ENCODE results near the gene ADGRA1.
"Not testable (repeated sequence)": the region's sequence is repeated elsewhere in the genome, so short reads cannot be mapped to it uniquely, and the experiment has no call there.

The ADGRA1 gene

DNA sequence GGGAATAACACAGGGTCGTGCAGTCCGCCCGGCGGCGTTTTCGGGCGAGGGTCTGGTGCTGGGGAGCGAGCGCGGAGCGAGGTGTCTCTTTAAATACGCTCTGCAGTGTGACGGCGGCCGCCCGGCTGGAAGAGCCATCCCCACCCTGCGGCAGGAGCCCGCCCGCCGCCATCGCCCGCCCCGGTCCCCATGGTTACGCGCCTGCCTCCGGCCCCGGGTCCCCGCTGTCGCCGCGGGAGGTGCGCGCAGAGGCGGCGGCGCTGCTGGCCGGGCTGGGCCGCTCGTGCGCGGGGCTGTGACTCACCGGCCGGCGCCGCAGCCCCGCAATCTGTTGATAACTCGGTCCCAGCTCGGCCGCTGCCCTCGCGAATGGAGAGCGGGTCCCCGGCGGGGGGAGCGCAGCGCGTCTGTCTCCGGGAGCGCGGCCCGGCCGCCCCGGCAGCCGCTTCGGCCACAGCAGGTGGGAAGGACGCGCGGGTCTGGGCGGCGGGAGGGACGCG is at the start of gene ADGRA1:
Gene ADGRA1 (plus strand): TSS at position 246 of the 500 bp plus-strand sequence. CDS start 986 bp downstream, outside the sequence.
- DNase-seq, result no peak

GRCh38 chr10:133038036-133038823 is 49.5 kb upstream of the ADGRA1 start:
- no peak for DNase-seq

GRCh38 chr10:133039107-133039802 is 48.5 kb upstream of the ADGRA1 start:
- no peak for DNase-seq

GRCh38 chr10:133039803-133040165 is 47.9 kb upstream of the ADGRA1 start:
- no peak for DNase-seq

DNA sequence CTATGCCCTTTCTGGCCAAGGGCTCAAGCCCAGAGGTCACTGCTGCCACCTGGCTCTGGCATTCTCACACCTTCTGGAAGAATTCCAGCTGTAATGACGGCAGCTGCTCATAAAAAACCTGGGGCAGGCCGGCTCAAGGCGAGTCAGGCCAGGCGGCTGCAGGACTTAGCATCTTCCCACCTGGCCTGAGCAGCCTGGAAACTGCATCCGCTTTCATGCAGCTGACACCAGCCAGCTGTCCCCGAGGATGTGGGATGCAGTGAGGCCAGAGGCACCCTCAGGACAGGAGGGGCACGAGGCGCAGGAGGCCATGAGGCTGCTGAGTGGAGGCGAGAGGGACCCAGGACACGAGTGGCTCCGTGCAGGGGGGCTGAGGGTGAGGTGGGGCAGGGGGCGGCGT is 47.5 kb upstream of the ADGRA1 start:
- no peak for DNase-seq

DNA sequence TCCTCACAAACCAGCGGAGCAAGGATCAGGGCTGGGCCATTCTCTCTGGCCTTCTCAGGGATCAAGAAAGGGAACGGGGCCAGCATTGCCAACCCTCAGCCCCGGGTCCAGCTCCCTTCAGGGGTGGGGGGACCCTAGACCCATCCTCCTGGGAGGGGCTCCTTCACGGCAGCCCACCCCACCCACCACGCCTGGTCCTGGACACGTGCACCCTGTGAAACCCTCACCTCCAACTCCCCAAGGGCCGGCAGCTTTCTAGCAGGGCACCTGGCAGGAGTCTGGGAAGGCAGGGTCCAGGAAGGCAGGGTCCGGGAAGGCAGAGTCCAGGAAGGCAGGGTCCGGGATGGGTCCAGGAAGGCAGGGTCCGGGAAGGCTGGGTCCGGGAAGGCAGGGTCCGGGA is 46.6 kb upstream of the ADGRA1 start:
- no peak for DNase-seq

GRCh38 chr10:133042061-133042460 is 45.7 kb upstream of the ADGRA1 start:
- no peak for DNase-seq

- DNase-seq, result no peak
These were observed 44.9 kb upstream of the ADGRA1 start for GRCh38 chr10:133042816-133043215.

GRCh38 chr10:133043541-133044225 is 44.0 kb upstream of the ADGRA1 start:
- no peak for DNase-seq

DNA sequence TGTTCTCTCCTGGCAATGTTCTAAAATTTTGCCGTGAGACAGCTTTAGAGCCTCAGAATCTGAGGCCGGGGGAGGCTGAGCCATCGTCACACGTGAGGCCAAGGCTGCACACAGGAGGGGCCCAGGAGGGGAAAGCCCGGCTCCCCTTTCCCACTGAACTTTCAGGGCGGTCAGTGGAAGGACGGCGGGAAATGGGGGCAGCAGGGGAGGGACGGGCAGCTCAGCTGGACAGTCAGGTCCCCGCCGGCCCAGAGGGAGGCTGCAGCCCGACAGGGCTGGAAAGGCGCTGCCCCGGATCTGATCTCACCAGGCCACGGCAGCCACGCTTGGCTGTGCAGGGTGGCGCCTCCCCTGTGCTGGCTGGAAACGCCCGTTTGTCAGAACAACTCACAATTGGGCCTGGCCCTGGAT is 43.3 kb upstream of the ADGRA1 start:
- no peak for DNase-seq

- DNase-seq, result no peak
These were observed 42.0 kb upstream of the ADGRA1 start for GRCh38 chr10:133045556-133046389.

GRCh38 chr10:133046390-133046765 is 41.3 kb upstream of the ADGRA1 start:
- no peak for DNase-seq

- DNase-seq, result no peak
These were observed 40.1 kb upstream of the ADGRA1 start for GRCh38 chr10:133047526-133048123.

DNA sequence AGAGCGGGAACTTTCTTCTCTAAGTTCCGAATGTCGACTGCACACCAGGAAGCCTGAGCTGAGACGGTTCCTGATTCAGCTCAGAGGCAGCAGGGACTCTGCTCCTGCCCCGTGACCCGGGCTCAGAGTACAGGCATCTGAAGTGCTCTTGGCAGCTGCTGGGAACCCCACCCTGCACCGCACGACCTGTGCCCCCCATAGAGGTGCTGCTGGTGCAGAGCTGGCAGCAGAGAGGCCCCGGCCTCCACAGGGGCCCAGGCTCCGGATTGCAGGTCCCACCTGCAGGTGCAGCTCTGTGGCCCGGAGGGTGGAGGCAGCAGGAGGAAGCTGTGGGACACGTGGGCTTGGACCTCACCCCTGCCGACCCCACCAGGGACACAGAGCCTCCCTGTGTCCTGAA is 39.5 kb upstream of the ADGRA1 start:
- DNase-seq, result no peak

DNA sequence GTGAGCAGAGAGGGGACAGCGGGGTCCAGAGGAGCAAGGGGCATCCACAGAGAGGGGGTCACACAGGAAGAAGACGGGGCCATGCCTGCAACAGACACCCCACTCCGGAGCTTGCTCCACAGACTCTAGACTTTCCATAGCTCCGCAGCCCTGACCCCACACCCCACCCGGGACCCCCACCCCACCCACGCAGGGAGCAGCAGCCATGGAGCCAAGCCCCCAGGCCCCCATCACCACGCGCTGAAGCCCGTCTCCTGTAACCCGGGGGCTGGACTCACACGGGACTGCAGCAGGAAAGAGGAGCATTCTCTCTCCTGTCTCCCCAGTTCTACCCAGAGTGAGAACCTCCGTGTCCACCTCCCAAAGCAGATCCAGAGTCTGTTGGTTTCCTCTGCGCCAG is 38.8 kb upstream of the ADGRA1 start:
- no peak for DNase-seq

GRCh38 chr10:133049639-133050038 is 38.1 kb upstream of the ADGRA1 start:
- DNase-seq, result no peak

DNA sequence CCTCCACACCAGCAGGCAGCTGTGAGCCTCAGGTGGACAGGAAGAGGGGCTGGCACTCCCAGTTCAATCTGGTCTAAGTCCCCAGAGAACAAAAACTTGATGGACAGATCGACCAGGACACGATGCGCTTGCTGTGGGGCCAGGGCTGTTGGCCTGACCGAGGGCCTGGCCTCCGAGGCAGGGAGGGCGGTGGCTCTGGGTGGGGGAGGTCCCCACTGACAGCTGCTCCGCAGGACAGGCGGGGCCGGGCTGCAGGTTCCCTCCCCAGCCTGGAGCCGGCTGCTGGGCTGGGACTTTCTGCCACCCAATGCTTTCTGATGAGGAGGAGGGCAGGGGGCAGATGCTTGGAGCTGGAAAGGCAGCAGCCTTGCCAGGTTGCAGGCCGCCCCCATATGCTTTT is 37.4 kb upstream of the ADGRA1 start:
- no peak for DNase-seq

GRCh38 chr10:133052076-133052475 is 35.6 kb upstream of the ADGRA1 start:
- no peak for DNase-seq

- not testable (repeated sequence) for DNase-seq
These were observed 34.1 kb upstream of the ADGRA1 start for GRCh38 chr10:133053527-133054133.

DNA sequence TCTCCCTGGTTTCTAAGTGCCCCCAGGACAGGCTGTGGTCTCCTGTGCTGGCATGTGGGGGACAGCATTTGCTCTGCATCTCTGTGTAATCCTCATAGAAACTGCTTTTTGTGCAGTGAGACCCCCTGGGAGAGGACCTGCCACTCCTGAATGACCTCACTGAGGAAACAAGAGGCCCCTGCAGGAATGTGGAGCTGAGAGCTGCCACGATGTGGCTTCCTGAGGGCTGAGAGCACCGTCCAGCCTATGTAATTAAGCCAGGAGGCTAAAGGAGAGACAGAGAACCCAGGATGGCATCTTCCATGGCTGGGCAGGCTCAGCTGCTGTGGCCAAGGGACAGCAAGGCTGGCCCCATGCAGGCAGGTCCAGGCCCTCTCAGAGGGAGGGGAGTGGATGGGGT is 32.3 kb upstream of the ADGRA1 start:
- DNase-seq, result no peak

- no peak for DNase-seq
These were observed 31.7 kb upstream of the ADGRA1 start for GRCh38 chr10:133056001-133056400.

DNA sequence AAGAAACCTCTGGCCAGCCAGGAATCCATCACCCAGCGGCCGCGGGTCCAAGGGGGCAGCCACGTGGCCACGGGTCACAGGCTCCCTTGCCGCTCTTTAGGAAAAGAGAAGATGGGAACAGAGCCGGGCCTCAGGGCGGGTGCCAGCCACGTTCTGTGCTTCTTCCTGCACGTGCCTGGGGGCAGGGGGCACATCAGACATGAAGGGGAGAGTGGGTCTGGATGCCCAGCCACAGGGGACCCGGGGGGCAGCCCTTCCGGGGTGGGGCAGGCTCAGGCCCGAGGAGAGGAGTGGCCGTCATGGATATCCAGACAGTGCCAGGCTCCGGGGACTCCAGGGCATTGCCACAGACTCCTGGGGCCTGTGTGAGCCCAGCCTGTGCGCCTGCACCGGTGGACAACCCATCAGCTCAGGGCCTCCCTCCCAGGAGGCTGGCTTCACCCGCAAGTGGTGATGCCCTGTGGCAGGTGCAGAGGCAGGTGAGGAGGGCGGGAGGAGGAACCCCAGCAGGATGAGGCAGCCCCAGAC is 31.0 kb upstream of the ADGRA1 start:
- DNase-seq, result no peak

All from NCI-H446 (cell line).